ENCODE results near the gene CEMIP2.
"Not testable (repeated sequence)": the region's sequence is repeated elsewhere in the genome, so short reads cannot be mapped to it uniquely, and the experiment has no call there.

Gene CEMIP2

DNA sequence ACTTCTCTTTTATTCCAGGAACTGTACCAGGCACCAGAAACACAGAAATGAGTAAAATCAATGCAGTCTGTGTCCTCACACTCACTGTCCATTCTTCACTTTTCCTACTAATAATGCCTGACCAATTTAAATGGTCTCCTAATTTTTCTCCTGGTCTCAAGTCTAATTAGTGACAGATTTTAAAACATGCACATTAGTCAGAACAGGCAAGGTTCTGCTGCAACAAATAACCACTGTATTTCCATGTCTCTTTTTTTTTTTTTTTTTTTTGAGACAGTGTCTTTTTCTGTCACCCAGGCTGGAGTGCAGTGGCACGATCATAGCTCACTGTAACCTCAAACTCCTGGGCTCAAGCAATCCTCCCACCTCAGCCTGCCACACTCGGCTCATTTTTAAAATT is 99.6 kb downstream of the CEMIP2 start:
- DNase-seq (ENCODE audit: low read depth), result no peak
- TF ChIP-seq CTCF (IDR thresholded peaks at IDR 0.05; ENCODE audit: low read depth, low read length, missing control alignments), result no peak
- H3K4me3 ChIP-seq (ENCODE audit: low read depth, low read length), result no peak overlapping the region

- no peak overlapping the region for H3K4me3 ChIP-seq (ENCODE audit: low read depth, low read length)
- no peak for DNase-seq (ENCODE audit: low read depth)
- TF ChIP-seq CTCF (IDR thresholded peaks at IDR 0.05; ENCODE audit: low read depth, low read length, missing control alignments), result no peak
Measured at GRCh38 chr9:71665247-71665646, 103.1 kb downstream of the CEMIP2 start.

DNA sequence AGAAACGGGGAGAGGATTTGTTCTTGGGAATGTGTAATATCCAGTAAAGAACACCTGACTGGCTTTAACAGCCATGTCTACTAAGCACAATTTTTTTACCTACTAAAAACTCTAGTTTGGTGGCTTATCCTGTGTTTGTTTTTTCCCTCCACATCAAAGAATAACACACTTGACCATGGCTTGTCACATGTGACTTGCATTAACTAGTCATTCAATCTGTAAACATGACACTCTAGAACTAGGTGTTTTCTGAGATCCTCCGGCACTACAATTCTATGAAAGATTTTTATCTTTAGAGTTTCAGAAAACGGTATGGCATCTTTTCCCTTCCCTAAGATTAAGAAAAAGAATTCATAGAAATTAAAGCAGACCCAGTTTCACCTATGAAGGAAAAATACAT is 103.7 kb downstream of the CEMIP2 start:
- H3K4me3 ChIP-seq (ENCODE audit: low read depth, low read length), result no peak overlapping the region
- TF ChIP-seq CTCF (IDR thresholded peaks at IDR 0.05; ENCODE audit: low read depth, low read length, missing control alignments), result no peak
- DNase-seq (ENCODE audit: low read depth), result no peak

- DNase-seq (ENCODE audit: low read depth), result no peak
- TF ChIP-seq CTCF (IDR thresholded peaks at IDR 0.05; ENCODE audit: low read depth, low read length, missing control alignments), result no peak
Measured at GRCh38 chr9:71663931-71664459, 104.3 kb downstream of the CEMIP2 start.

DNA sequence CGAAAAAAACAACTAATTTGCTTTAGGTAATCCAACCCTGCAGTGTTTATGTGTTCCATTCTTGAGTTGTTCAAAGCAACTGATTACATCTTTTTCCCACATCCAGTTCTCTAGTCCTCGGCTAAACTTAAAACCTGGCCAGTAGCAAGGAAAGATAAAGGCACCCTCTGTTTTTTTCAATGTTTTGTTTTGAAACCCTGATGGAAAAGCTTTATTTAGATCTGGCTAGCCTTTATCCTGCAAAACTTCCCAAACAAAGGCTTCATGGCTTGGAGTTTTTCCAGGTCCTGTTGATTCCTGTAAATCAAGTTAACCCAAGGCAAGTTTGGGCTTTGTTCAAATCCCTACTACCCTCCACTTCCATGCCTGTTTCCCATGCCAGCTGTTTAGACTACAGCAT is 105.1 kb downstream of the CEMIP2 start:
- DNase-seq (ENCODE audit: low read depth), result no peak
- TF ChIP-seq CTCF (IDR thresholded peaks at IDR 0.05; ENCODE audit: low read depth, low read length, missing control alignments), result no peak
- H3K4me3 ChIP-seq (ENCODE audit: low read depth, low read length), result no peak overlapping the region

More at GRCh38 chr9:71663931-71664459, 104.3 kb downstream of the CEMIP2 start:
- H3K4me3 ChIP-seq (ENCODE audit: low read depth, low read length), result no peak overlapping the region

GRCh38 chr9:71662082-71662481 is 106.2 kb downstream of the CEMIP2 start:
- no peak for TF ChIP-seq CTCF (IDR thresholded peaks at IDR 0.05; ENCODE audit: low read depth, low read length, missing control alignments)
- DNase-seq (ENCODE audit: low read depth), result no peak
- H3K4me3 ChIP-seq (ENCODE audit: low read depth, low read length), result no peak overlapping the region

- not testable (repeated sequence) for DNase-seq (ENCODE audit: low read depth); H3K4me3 ChIP-seq (ENCODE audit: low read depth, low read length)
Measured at GRCh38 chr9:71657276-71657675, 111.0 kb downstream of the CEMIP2 start.
